Measurements from ENCODE around the gene SPIRE1. TPM values are rescaled to one million over a fixed set of nuclear protein-coding genes. Genes with fewer than 3 reads are reported as not detected.

The SPIRE1 gene
- total RNA-seq, 1 donor from 2014 or later: 47.0 TPM

DNA sequence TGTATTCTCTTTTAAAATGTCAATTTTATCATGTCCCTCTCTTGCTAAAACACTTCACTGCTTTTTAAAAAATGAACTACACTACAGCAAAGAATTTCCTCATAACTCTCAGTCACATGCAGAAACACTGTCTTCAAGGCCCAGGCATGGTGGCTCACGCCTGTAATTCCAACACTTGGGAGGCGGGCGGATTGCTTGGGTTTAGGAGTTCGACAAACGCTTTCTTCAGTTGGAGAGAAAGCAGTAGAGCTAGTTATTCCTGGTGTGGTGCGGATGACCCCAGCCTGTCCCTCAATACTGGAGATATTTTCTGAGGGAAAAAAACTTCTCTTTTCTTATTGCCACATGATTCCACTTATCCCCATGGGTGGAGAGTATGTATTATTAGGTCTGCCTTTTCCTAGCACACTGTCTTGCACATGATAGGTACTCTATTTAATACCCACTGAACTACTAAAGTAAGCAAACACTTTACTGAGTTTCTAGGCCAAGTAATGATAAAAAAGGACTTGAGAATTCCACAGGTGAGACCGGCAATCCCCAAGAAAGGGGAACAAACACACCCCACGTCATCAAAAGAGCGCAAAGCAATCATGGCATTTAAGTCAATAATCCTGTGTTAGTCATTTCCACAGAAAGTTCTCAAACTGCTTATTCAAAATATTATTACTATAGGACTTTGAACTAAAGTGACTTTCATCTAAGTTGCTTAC lies 77.1 kb downstream of the SPIRE1 start:
- H3K4me3 Mint-ChIP-seq (ENCODE audit: unreplicated experiment): no peak overlapping the region
- H3K9me3 Mint-ChIP-seq (ENCODE audit: unreplicated experiment): peaks cover 8% of the 10 kb centered on the region
- H3K36me3 Mint-ChIP-seq (ENCODE audit: unreplicated experiment): no peaks in the 10 kb centered on the region
- no peaks in the 10 kb centered on the region for H3K27me3 Mint-ChIP-seq (ENCODE audit: unreplicated experiment)
- DNase-seq (ENCODE audit: extremely low spot score, unreplicated experiment): no peak
- H3K27ac Mint-ChIP-seq (ENCODE audit: unreplicated experiment): no peak overlapping the region
- no peak for TF ChIP-seq CTCF (IDR thresholded peaks at IDR 0.05)
- peaks cover 3% of the 10 kb centered on the region for H3K4me1 Mint-ChIP-seq (ENCODE audit: unreplicated experiment)

DNA sequence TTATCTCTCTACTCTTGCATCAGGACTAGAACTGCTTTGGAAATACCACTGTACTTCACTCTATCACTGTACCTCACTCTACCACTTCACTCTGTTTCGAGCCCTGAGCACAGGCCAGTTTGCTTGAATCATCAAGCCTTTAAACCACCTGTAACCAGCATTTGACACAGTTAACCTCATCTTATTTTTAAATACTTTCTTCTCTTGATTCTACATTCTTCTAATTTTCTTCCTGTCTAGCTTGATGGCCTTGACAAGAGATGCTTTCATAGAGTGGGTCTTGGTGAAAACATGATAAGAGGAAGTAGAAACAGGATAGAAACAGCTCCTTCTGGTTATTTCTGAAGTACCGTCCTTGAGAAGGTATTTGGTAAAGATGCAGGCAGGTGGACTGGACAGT lies 78.1 kb downstream of the SPIRE1 start:
- no peak for TF ChIP-seq CTCF (IDR thresholded peaks at IDR 0.05)
- no peaks in the 10 kb centered on the region for H3K36me3 Mint-ChIP-seq (ENCODE audit: unreplicated experiment)
- H3K4me3 Mint-ChIP-seq (ENCODE audit: unreplicated experiment): no peak overlapping the region
- DNase-seq (ENCODE audit: extremely low spot score, unreplicated experiment): no peak
- H3K27ac Mint-ChIP-seq (ENCODE audit: unreplicated experiment): no peak overlapping the region
- H3K9me3 Mint-ChIP-seq (ENCODE audit: unreplicated experiment): peaks cover 8% of the 10 kb centered on the region
- H3K4me1 Mint-ChIP-seq (ENCODE audit: unreplicated experiment): peaks cover 5% of the 10 kb centered on the region
- no peaks in the 10 kb centered on the region for H3K27me3 Mint-ChIP-seq (ENCODE audit: unreplicated experiment)

DNA sequence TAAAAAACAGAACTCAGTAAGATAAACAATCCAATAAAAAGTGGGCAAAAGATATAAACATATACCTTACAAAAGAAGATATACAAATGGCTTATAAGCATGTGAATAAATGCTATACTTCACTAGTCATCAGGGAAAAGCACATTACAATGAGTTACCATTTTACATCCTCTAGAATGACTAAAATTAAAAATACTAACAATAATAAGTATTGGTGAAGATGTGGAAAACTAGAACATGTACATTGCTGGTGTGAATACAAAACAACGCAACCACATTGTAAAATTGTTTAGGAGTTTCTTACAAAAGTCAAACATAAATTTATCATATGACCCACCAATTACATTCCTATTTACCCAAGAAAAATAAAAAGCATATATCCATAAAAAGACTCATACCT lies 80.1 kb downstream of the SPIRE1 start:
- H3K4me3 Mint-ChIP-seq (ENCODE audit: unreplicated experiment): no peak overlapping the region
- TF ChIP-seq CTCF (IDR thresholded peaks at IDR 0.05): no peak
- no peak for DNase-seq (ENCODE audit: extremely low spot score, unreplicated experiment)
- no peak overlapping the region for H3K27ac Mint-ChIP-seq (ENCODE audit: unreplicated experiment)
- no peaks in the 10 kb centered on the region for H3K36me3 Mint-ChIP-seq (ENCODE audit: unreplicated experiment)
- H3K27me3 Mint-ChIP-seq (ENCODE audit: unreplicated experiment): no peaks in the 10 kb centered on the region
- H3K4me1 Mint-ChIP-seq (ENCODE audit: unreplicated experiment): peaks cover 12% of the 10 kb centered on the region
- peaks cover 8% of the 10 kb centered on the region for H3K9me3 Mint-ChIP-seq (ENCODE audit: unreplicated experiment)

- Mint-ChIP-seq H3K4me1 (ENCODE audit: unreplicated experiment) (peaks cover 24% of the 10 kb centered on the region), H3K4me3 (ENCODE audit: unreplicated experiment) (no peak overlapping the region), H3K27ac (ENCODE audit: unreplicated experiment) (peak overlapping the region; percentile 12), H3K27me3 (ENCODE audit: unreplicated experiment) (no peaks in the 10 kb centered on the region), H3K9me3 (ENCODE audit: unreplicated experiment) (peaks cover 8% of the 10 kb centered on the region), H3K36me3 (ENCODE audit: unreplicated experiment) (no peaks in the 10 kb centered on the region)
- no peak for TF ChIP-seq CTCF (IDR thresholded peaks at IDR 0.05)
- no peak for DNase-seq (ENCODE audit: extremely low spot score, unreplicated experiment)
Observed at GRCh38 chr18:12574494-12575185, 83.3 kb downstream of the SPIRE1 start.

DNA sequence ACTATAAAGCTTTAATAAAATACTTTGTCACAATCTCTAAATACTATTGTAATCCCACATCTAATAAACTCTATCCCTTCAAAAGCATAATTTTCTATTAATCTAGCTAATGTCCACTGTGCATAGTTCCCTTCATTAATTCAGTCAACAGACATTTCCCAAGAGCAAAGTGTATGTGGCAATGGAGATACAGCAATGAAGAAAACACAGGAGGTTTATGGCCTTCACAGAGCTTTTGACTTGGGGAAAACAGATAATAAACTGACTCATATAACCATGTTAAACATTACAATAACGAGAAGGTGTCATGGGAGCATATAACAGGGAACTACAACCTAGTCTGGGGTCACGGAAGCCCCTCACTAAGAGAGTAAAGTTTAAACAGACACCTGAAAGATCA lies 86.3 kb downstream of the SPIRE1 start:
- H3K9me3 Mint-ChIP-seq (ENCODE audit: unreplicated experiment): peaks cover 6% of the 10 kb centered on the region
- peaks cover under 1% of the 10 kb centered on the region for H3K36me3 Mint-ChIP-seq (ENCODE audit: unreplicated experiment)
- peaks cover 39% of the 10 kb centered on the region for H3K4me1 Mint-ChIP-seq (ENCODE audit: unreplicated experiment)
- H3K27ac Mint-ChIP-seq (ENCODE audit: unreplicated experiment): no peak overlapping the region
- H3K27me3 Mint-ChIP-seq (ENCODE audit: unreplicated experiment): no peaks in the 10 kb centered on the region
- no peak for TF ChIP-seq CTCF (IDR thresholded peaks at IDR 0.05)
- no peak for DNase-seq (ENCODE audit: extremely low spot score, unreplicated experiment)
- no peak overlapping the region for H3K4me3 Mint-ChIP-seq (ENCODE audit: unreplicated experiment)

Data from osteocyte (in vitro differentiated cells).